Choroid plexus epithelial cell (primary cell): Measurements from ENCODE around the gene CDKL4.

Source experiments
- DNase-seq: peaks from one replicate; pipeline ENCODE4 v3.0.0-alpha.2; 2010; ENCODE audit warnings: low read depth
- H3K4me3 ChIP-seq: 2 replicates; pipeline ENCODE4 v1.5.1; 2011; ENCODE audit warnings: low read depth, mild to moderate bottlenecking, control low read depth, low read length, moderate library complexity
- TF ChIP-seq, protein P1 (sequence below): conservative IDR thresholded peaks from 2 replicates; pipeline ENCODE4 v1.5.1; 2011; ENCODE audit warnings: low read depth, mild to moderate bottlenecking, control low read depth, inconsistent platforms, low read length, moderate library complexity

Gene CDKL4

DNA sequence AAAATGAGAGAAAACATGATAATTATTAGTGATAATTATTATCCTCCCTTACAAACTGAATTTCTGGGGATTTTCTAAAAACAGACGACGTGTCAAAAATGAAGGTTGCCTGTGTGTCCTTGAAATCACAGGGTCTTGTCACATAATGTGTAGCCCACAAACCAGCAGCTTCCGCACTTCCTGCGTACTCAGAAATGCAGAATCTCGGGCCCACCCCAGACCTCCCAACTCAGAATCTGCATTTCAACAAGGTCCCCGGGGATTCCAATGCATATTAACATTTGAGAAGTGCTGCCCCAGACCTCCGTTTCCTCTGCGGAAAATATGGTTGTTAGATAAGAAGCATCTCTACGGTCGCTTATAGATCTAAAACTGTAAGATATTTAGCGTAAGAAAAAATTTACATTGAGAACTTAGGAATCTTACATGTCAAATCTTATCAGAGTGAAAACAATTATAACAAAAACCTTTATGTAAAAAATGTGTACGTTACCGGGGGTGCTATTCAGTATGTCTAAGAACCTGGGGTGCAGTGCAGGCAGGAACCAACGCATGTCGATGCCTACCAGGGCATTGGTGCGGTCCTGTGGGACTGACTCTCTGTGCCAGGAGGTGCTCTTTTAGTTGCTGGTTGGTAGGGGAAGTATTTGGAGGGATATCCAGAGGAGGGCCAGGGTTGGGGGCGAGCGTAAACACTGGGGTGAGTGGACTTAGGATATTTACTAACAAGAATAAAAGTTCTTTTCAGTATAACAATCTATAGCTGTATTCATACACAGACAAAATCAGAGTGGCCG is 15.2 kb downstream of the CDKL4 start:
- TF ChIP-seq, protein P1, sequence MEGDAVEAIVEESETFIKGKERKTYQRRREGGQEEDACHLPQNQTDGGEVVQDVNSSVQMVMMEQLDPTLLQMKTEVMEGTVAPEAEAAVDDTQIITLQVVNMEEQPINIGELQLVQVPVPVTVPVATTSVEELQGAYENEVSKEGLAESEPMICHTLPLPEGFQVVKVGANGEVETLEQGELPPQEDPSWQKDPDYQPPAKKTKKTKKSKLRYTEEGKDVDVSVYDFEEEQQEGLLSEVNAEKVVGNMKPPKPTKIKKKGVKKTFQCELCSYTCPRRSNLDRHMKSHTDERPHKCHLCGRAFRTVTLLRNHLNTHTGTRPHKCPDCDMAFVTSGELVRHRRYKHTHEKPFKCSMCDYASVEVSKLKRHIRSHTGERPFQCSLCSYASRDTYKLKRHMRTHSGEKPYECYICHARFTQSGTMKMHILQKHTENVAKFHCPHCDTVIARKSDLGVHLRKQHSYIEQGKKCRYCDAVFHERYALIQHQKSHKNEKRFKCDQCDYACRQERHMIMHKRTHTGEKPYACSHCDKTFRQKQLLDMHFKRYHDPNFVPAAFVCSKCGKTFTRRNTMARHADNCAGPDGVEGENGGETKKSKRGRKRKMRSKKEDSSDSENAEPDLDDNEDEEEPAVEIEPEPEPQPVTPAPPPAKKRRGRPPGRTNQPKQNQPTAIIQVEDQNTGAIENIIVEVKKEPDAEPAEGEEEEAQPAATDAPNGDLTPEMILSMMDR: no peak
- peak; percentile 14 for DNase-seq
- peak overlapping the region; percentile 52 for H3K4me3 ChIP-seq

DNA sequence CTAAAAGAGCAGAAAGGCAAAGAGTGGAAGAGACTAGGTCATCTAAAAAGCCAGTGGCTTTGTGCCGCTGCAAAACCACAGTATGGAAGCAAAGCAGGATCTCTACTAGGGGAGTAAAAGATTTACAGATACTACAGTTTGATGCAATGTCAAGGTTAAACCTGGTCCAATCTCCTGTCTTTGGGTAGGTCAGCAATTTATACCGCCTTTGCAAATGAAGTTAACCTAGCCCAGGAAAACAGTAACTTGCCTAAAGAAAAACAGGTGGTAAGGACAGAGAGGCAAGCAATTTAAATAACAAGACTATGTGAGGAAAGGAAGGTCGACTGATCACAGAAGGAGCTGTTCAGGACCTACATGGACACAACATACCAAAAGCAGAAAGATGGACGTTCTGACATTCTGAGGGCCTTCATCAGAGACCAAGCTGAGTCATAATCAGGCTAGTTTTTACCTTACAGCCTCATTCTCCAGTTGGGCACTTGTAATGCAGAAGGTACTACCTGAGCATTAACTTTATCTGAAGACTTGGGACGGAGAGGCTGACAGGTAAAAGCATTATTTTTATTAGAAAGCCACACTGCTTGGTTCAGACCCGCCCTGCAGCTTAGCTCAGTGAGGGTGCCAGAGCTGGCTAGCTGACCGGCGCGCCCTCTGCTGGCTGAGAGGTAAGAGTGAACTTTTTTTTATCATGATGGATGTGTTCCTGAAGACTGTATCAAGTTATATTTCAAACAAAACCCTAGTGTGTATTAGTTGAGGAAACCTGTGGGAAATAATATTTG is 15.9 kb downstream of the CDKL4 start:
- peak; percentile 89 for DNase-seq
- TF ChIP-seq, protein P1: peak; percentile 92
- H3K4me3 ChIP-seq: peak overlapping the region; percentile 52

DNA sequence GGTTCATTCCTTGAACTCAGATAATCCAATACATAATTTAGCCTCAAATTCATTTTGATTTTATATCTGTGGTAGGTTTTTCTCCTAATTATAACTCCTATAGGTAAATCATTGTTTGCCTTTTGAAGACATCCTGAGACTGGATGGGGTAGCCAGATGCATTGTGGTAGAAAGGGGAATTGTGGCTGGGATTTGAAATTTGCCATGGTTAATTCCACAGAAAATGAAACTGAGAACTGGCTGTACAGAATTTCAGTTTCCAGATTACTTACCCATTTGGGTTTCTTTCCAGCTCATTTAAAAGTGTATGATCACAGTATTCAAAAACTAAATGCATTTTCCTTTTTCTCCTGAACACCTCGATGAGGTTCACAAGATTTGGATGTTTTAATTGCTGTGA is 18.2 kb downstream of the CDKL4 start:
- DNase-seq: no peak
- TF ChIP-seq, protein P1: no peak
- H3K4me3 ChIP-seq: no peak overlapping the region

DNA sequence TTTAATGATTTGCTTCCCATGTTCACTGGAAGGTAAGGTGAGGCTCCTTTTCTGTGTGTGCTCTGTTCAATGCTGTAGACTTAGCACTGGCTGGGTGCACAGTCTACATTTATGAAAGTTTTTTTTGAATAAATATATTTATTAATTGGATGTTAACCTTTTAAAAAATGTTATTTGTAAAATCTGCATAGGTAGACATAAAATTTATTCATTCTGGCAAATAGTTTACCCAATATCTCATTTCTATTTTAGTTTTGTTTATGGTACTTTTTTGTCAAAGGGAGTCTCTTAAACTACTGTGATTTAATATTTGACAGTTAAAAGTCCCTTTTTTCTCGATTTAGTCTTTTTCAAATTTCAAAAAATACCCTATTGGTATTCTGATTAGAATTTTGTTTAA is 19.9 kb downstream of the CDKL4 start:
- TF ChIP-seq, protein P1: no peak
- no peak overlapping the region for H3K4me3 ChIP-seq
- no peak for DNase-seq

DNA sequence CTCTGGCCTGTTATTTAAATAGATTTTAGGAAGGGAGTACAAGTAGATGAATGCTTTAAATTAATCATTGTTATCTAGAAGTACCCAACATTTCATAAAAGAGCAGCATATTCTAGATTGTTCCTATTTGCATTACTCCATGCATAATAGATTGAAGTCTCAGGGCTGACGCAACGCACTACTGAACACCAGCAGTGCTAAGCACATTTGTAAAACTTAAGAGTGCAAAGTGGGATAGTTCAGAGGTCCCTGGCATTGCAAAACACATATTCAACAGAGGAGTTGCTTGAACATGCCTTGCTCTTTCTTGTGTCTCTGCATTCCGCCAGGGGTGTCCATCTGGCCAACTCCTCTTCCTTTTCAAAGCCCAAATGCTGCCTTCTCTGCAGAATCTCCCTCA is 22.3 kb downstream of the CDKL4 start:
- no peak overlapping the region for H3K4me3 ChIP-seq
- TF ChIP-seq, protein P1: no peak
- DNase-seq: no peak

DNA sequence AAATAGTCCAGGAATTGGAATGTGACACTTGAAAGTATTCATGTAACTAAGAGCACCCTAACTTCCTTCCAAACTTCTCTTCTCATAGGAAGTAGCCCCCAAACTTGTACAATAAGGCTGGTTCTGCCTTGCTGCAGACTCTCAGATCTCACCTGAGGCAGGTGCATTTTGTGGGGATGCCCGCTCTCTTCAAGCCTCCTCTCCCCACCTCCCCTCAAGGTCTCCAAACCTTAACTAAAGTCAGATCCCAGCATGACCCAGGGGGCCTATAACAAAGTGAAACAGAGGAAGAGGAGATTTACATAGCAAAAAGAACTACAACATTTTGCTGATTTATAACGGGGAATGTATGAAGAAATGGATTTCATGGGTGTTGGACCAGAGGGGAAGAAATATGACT is 23.6 kb downstream of the CDKL4 start:
- H3K4me3 ChIP-seq: no peak overlapping the region
- TF ChIP-seq, protein P1: no peak
- DNase-seq: no peak
